GM10266 (cell line): ENCODE data around the gene DUSP19.
A peak's percentile ranks its signal among the peaks of the same experiment; 100 is the strongest.

Source experiments
- DNase-seq: peaks from one replicate; pipeline ENCODE4 v3.0.0; 2012; ENCODE audit errors: extremely low spot score
- TF ChIP-seq, protein P1 (sequence below): IDR thresholded peaks from 2 replicates; pipeline ENCODE4 v1.5.1; 2012; ENCODE audit warnings: mild to moderate bottlenecking, low read depth; ENCODE audit not compliant: control insufficient read depth, insufficient read depth; ENCODE audit errors: missing control alignments

DUSP19 gene

DNA sequence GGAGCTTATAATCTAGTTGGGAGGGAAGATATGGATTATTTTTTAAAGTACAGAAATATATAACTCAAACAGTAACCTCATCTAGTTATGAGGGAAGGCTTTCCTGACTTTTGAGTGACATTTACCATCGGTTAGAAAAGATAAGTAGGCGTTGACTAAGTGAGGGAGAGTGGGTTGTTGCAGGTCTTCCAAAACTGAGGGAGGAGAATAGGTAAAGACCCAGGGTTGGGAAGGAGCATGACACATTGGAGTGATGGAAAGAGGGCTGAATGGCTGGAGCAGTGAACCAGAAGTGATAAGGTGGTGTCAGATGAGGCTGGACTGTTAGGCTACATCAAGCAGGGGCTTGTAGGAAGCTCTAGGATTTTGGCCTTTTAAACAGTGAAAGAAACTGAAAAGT is 35.1 kb downstream of the DUSP19 start:
- TF ChIP-seq, protein P1, sequence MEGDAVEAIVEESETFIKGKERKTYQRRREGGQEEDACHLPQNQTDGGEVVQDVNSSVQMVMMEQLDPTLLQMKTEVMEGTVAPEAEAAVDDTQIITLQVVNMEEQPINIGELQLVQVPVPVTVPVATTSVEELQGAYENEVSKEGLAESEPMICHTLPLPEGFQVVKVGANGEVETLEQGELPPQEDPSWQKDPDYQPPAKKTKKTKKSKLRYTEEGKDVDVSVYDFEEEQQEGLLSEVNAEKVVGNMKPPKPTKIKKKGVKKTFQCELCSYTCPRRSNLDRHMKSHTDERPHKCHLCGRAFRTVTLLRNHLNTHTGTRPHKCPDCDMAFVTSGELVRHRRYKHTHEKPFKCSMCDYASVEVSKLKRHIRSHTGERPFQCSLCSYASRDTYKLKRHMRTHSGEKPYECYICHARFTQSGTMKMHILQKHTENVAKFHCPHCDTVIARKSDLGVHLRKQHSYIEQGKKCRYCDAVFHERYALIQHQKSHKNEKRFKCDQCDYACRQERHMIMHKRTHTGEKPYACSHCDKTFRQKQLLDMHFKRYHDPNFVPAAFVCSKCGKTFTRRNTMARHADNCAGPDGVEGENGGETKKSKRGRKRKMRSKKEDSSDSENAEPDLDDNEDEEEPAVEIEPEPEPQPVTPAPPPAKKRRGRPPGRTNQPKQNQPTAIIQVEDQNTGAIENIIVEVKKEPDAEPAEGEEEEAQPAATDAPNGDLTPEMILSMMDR = no peak
- no peak for DNase-seq

DNA sequence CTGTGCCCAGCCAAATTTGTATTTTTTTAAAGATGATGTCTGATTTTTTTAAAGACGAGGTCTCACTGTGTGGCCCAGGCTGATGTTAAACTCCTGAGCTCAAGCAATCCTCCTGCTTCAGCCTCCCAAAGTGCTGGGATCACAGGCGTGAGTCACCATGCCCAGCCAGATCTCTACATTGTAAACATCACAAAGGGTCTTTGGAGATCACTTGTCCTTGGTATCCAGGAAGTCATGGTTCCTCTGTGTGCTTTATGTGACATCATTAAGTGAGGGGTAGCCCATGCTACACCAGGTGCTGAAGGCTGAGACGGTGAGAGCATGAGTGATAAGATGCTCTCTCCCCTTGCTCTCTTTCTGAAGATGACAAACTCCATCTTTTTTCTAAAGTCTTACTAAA is 38.7 kb downstream of the DUSP19 start:
- no peak for DNase-seq
- TF ChIP-seq, protein P1 = no peak

GRCh38 chr2:183123117-183123958 is 44.8 kb downstream of the DUSP19 start:
- no peak for DNase-seq
- TF ChIP-seq, protein P1 = no peak

- TF ChIP-seq, protein P1 = no peak
These were observed 45.3 kb downstream of the DUSP19 start for GRCh38 chr2:183123959-183124221.

GRCh38 chr2:183124222-183124956 is 45.8 kb downstream of the DUSP19 start, which contains the start of gene NUP35:
NUP35 (plus strand) TSS chr2:183124443; CDS start chr2:183124458, 15 bp downstream.
- TF ChIP-seq, protein P1 = no peak
- peak; percentile 75 for DNase-seq

More at GRCh38 chr2:183123959-183124221, 45.3 kb downstream of the DUSP19 start:
- no peak for DNase-seq

DNA sequence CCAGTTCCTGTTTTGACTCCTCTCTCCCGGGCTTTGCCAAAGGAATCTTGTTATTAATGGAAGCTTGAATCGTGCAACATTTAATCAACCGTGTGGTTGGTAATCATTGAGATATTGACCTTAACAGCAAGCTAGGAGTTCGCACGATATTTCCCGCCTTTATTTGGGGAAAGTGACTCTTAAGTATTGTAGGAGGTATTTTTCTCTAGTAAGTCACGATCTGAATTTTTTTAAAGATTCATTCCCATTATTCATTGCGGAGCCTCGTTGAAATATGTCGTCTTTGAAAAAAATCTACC is 46.4 kb downstream of the DUSP19 start:
- TF ChIP-seq, protein P1 = no peak
- DNase-seq = no peak
